ENCODE results near the gene TRPM4.

TRPM4 gene

GRCh38 chr19:49157445-49158224, at the start of gene TRPM4:
TRPM4 (plus strand) TSS chr19:49157792; CDS start chr19:49157867, 75 bp downstream.
- no peaks in the 10 kb centered on the region for H3K9me3 ChIP-seq (ENCODE audit: control insufficient read depth, low read depth, low read length)
- peak within 1 kb of the TSS; percentile 62 for H3K9ac ChIP-seq (ENCODE audit: low read length)
- H3K27ac ChIP-seq (ENCODE audit: low read length): no peak within 1 kb of the TSS
- H3K4me3 ChIP-seq (ENCODE audit: low read length): peak within 1 kb of the TSS; percentile 78
- no peaks in the 10 kb centered on the region for H3K36me3 ChIP-seq (ENCODE audit: control insufficient read depth, low read depth, low read length)
- H3K27me3 ChIP-seq (ENCODE audit: control insufficient read depth, insufficient read depth, low read length): peaks cover 26% of the 10 kb centered on the region
- peaks cover 9% of the 10 kb centered on the region for H3K4me1 ChIP-seq (ENCODE audit: control insufficient read depth, low read depth, low read length)

GRCh38 chr19:49109051-49109450, 48.5 kb upstream of the TRPM4 start:
- Histone ChIP-seq H3K27ac (ENCODE audit: low read length) (no peak overlapping the region), H3K9me3 (ENCODE audit: control insufficient read depth, low read depth, low read length) (no peaks in the 10 kb centered on the region), H3K4me3 (ENCODE audit: low read length) (no peak overlapping the region), H3K4me1 (ENCODE audit: control insufficient read depth, low read depth, low read length) (peaks cover 3% of the 10 kb centered on the region), H3K9ac (ENCODE audit: low read length) (no peak overlapping the region), H3K36me3 (ENCODE audit: control insufficient read depth, low read depth, low read length) (peaks cover 50% of the 10 kb centered on the region), H3K27me3 (ENCODE audit: control insufficient read depth, insufficient read depth, low read length) (no peaks in the 10 kb centered on the region)

GRCh38 chr19:49109569-49110233, 47.9 kb upstream of the TRPM4 start:
- Histone ChIP-seq H3K27me3 (ENCODE audit: control insufficient read depth, insufficient read depth, low read length) (no peaks in the 10 kb centered on the region), H3K36me3 (ENCODE audit: control insufficient read depth, low read depth, low read length) (peaks cover 46% of the 10 kb centered on the region), H3K9ac (ENCODE audit: low read length) (no peak overlapping the region), H3K4me1 (ENCODE audit: control insufficient read depth, low read depth, low read length) (peaks cover 3% of the 10 kb centered on the region), H3K27ac (ENCODE audit: low read length) (no peak overlapping the region), H3K9me3 (ENCODE audit: control insufficient read depth, low read depth, low read length) (no peaks in the 10 kb centered on the region), H3K4me3 (ENCODE audit: low read length) (no peak overlapping the region)

- Histone ChIP-seq H3K36me3 (ENCODE audit: control insufficient read depth, low read depth, low read length) (peaks cover 37% of the 10 kb centered on the region), H3K9ac (ENCODE audit: low read length) (no peak overlapping the region), H3K27ac (ENCODE audit: low read length) (no peak overlapping the region)
Observed at GRCh38 chr19:49110567-49110966, 47.0 kb upstream of the TRPM4 start.

GRCh38 chr19:49111218-49111998, 46.2 kb upstream of the TRPM4 start:
- Histone ChIP-seq H3K9me3 (ENCODE audit: control insufficient read depth, low read depth, low read length) (no peaks in the 10 kb centered on the region), H3K9ac (ENCODE audit: low read length) (no peak overlapping the region), H3K4me1 (ENCODE audit: control insufficient read depth, low read depth, low read length) (peaks cover 3% of the 10 kb centered on the region), H3K4me3 (ENCODE audit: low read length) (no peak overlapping the region), H3K36me3 (ENCODE audit: control insufficient read depth, low read depth, low read length) (peaks cover 31% of the 10 kb centered on the region), H3K27me3 (ENCODE audit: control insufficient read depth, insufficient read depth, low read length) (peaks cover 7% of the 10 kb centered on the region), H3K27ac (ENCODE audit: low read length) (no peak overlapping the region)

More at GRCh38 chr19:49110567-49110966, 47.0 kb upstream of the TRPM4 start:
- peaks cover 3% of the 10 kb centered on the region for H3K4me1 ChIP-seq (ENCODE audit: control insufficient read depth, low read depth, low read length)
- peaks cover 6% of the 10 kb centered on the region for H3K27me3 ChIP-seq (ENCODE audit: control insufficient read depth, insufficient read depth, low read length)
- no peaks in the 10 kb centered on the region for H3K9me3 ChIP-seq (ENCODE audit: control insufficient read depth, low read depth, low read length)
- no peak overlapping the region for H3K4me3 ChIP-seq (ENCODE audit: low read length)

- Histone ChIP-seq H3K4me1 (ENCODE audit: control insufficient read depth, low read depth, low read length) (peaks cover 3% of the 10 kb centered on the region), H3K4me3 (ENCODE audit: low read length) (peak within 1 kb of the TSS; percentile 60), H3K9me3 (ENCODE audit: control insufficient read depth, low read depth, low read length) (no peaks in the 10 kb centered on the region), H3K27me3 (ENCODE audit: control insufficient read depth, insufficient read depth, low read length) (peaks cover 7% of the 10 kb centered on the region), H3K9ac (ENCODE audit: low read length) (no peak within 1 kb of the TSS), H3K27ac (ENCODE audit: low read length) (no peak within 1 kb of the TSS), H3K36me3 (ENCODE audit: control insufficient read depth, low read depth, low read length) (peaks cover 9% of the 10 kb centered on the region)
Observed at GRCh38 chr19:49113762-49114629, 43.6 kb upstream of the TRPM4 start, which contains the start of gene LIN7B. LIN7B (plus strand) TSS chr19:49114370; CDS start chr19:49114405, 35 bp downstream.

GRCh38 chr19:49114630-49115363, 42.8 kb upstream of the TRPM4 start:
- Histone ChIP-seq H3K9ac (ENCODE audit: low read length) (no peak overlapping the region), H3K4me3 (ENCODE audit: low read length) (peak overlapping the region; percentile 60), H3K9me3 (ENCODE audit: control insufficient read depth, low read depth, low read length) (no peaks in the 10 kb centered on the region), H3K27ac (ENCODE audit: low read length) (no peak overlapping the region), H3K4me1 (ENCODE audit: control insufficient read depth, low read depth, low read length) (peaks cover 3% of the 10 kb centered on the region), H3K36me3 (ENCODE audit: control insufficient read depth, low read depth, low read length) (peaks cover 1% of the 10 kb centered on the region), H3K27me3 (ENCODE audit: control insufficient read depth, insufficient read depth, low read length) (peaks cover 10% of the 10 kb centered on the region)

- H3K4me1 ChIP-seq (ENCODE audit: control insufficient read depth, low read depth, low read length): peaks cover 3% of the 10 kb centered on the region
Observed at GRCh38 chr19:49116544-49116943, 41.0 kb upstream of the TRPM4 start.

GRCh38 chr19:49117677-49118564, 39.7 kb upstream of the TRPM4 start:
- Histone ChIP-seq H3K9me3 (ENCODE audit: control insufficient read depth, low read depth, low read length) (no peaks in the 10 kb centered on the region), H3K27ac (ENCODE audit: low read length) (no peak overlapping the region), H3K27me3 (ENCODE audit: control insufficient read depth, insufficient read depth, low read length) (peaks cover 24% of the 10 kb centered on the region), H3K36me3 (ENCODE audit: control insufficient read depth, low read depth, low read length) (no peaks in the 10 kb centered on the region), H3K9ac (ENCODE audit: low read length) (no peak overlapping the region), H3K4me3 (ENCODE audit: low read length) (peak overlapping the region; percentile 81), H3K4me1 (ENCODE audit: control insufficient read depth, low read depth, low read length) (peaks cover 3% of the 10 kb centered on the region)

More at GRCh38 chr19:49116544-49116943, 41.0 kb upstream of the TRPM4 start:
- Histone ChIP-seq H3K9me3 (ENCODE audit: control insufficient read depth, low read depth, low read length) (no peaks in the 10 kb centered on the region), H3K27me3 (ENCODE audit: control insufficient read depth, insufficient read depth, low read length) (peaks cover 24% of the 10 kb centered on the region), H3K36me3 (ENCODE audit: control insufficient read depth, low read depth, low read length) (no peaks in the 10 kb centered on the region), H3K27ac (ENCODE audit: low read length) (no peak overlapping the region), H3K4me3 (ENCODE audit: low read length) (no peak overlapping the region), H3K9ac (ENCODE audit: low read length) (no peak overlapping the region)

Data from iPS-18a (cell line).